NCI-H510A treated with DMSO at 0.1 percent for 48 hours (cell line): ENCODE results near the gene TTLL5.
"Not testable (repeated sequence)": the region's sequence is repeated elsewhere in the genome, so short reads cannot be mapped to it uniquely, and the experiment has no call there.

Experiments used
- DNase-seq: peaks from one replicate; lab custom pipeline; 2025; lab: John Stamatoyannopoulos, UW

The TTLL5 gene

DNA sequence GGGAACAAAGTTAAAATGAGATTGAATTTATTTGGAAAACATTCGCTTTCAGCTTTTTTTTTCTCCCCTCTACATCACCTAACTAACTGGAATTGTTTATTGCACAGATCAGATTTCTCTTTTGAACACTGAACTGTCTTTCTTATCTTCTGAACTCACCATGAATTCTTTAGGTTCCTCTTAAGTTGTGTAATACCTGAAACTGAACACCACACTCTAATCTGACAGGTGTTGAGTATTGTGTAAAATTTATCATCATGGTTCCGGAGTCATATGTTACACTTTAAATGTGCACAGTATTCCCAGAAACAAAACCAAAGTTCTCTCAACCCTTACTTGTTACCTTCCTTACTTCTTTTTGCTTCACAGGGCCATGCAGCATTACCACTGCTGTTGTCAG is 254.0 kb downstream of the TTLL5 start:
- DNase-seq: peak; percentile 13

DNA sequence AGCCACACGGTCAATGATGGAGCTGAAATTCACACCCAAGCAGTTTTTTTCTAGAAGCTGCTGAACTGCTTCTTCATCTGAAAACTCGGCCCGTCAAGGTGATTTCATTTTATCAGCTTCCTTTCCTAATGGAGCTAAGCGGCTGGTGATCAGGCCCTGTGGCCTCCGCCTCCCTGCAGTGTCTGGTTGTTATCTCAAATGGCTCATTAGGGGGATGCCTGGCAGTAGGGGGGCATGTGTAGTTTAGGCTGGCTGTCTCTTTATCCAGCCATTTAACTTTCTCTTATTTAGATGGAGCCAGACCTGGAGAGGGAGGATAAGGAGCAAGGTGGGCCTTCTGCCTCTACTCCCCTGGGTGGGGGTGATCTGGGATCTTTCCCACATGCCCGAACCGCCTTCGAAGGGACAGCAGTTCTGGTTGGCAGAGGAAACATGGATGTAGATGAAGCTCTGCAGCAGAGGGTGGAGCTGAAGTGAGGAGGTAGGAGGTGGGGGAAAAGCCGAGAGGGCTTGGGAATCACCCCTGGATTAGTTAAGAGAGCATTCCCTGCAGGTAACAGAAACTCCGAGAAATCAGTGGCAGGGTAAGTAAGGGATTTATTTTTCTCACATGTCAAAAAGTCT is 256.4 kb downstream of the TTLL5 start:
- DNase-seq: no peak

DNA sequence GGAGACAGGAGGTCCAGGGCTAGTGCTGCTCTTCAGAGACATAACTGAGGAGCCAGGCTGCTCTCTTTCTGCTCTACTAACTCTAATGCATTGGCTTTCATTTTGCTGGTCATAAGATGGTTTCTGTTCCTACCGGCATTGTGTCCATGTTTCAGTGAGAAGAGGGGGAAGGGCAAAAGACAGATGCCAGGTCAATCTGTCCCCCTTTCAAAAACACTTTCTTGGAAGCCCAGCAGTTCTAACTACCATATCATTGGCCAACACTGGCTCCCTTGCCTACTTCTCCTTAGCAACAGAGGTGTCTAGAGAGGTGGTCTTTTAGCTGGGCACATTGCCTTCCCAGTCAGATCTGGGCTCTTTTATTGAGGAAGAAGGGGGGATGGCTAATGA is 256.9 kb downstream of the TTLL5 start:
- DNase-seq: no peak

DNA sequence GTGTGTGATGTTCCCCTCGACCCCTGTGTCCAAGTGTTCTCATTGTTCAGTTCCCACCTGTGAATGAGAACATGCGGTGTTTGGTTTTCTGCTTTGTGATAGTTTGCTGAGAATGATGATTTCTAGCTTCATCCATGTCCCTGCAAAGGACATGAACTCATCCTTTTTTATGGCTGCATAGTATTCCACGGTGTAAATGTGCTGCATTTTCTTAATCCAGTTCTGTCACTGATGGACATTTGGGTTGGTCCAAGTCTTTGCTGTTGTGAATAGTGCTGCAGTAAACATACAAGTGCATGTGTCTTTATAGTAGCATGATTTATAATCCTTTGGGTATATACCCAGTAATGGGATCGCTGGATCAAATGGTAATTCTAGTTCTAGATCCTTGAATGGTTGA is 259.4 kb downstream of the TTLL5 start:
- not testable (repeated sequence) for DNase-seq

DNA sequence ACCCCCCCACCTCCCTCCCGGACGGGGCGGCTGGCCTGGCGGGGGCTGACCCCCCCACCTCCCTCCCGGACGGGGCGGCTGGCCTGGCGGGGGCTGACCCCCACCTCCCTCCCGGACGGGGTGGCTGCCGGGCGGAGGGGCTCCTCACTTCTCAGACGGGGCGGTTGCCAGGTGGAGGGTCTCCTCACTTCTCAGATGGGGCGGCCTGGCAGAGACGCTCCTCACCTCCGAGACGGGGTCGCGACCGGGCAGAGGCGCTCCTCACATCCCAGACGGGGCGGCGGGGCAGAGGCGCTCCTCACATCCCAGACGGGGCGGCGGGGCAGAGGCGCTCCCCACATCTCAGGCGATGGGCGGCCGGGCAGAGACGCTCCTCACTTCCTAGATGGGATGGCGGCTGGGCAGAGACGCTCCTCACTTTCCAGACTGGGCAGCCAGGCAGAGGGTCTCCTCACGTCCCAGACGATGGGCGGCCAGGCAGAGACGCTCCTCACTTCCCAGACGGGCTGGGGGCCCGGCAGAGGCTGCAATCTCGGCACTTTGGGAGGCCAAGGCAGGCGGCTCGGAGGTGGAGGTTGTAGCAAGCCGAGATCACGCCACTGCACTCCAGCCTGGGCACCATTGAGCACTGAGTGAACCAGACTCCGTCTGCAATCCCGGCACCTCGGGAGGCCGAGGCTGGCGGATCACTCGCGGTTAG is 264.2 kb downstream of the TTLL5 start:
- DNase-seq: not testable (repeated sequence)

DNA sequence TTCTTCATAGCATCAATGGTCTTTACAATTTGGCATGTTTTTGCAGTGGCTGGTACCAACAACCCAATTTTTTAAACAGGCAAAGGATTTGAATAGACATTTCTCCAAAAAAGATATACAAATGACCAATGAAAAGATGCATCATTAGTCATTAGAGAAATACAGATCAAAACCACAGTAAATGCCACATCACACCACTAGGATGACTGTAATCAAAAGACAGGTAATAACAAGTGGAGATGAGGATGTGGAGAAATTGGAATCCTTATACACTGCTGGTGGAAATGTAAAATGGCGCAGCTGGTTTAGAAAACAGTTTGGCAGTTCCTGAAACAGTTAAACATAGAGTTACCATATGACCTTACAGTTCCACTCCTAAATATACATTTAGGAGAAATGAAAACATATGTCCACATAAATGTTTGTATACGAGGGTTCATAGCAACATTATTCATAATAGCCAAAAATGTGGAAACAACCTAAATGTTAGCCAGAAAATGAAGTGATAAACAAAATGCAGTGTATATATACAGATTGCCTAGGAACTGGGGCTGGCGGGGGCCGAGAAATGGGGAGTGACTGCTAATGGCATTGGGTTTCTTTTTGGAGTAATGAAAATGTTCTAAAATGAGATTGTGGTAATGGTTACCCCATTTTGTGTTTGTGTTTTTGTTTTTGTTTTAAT is 265.5 kb downstream of the TTLL5 start:
- no peak for DNase-seq

DNA sequence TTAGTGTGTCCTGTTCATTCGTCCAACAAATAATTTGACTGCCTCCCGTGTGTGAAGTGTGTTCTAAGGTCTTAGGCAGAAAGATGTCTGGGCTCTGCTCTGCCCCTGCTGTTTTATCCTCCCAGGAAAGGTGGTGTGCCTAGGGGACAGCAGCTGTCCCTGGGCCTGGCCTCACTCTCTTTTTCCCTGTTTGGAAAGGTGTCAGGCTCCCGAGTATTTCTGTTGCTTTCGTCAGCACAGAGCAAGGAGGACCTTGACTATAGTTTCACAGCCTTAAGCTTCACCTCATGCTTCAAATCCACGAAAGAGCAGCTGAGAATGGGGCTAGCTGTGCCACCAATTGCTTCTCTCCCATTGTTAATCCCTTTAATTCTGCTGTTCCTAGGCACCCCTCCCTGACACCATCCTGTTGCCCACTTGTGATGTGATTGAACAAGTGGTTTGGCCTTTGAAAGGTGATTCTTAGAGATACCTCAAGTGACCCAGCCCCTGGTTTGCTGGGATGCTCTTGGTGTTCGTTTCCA is 266.6 kb downstream of the TTLL5 start:
- DNase-seq: no peak

DNA sequence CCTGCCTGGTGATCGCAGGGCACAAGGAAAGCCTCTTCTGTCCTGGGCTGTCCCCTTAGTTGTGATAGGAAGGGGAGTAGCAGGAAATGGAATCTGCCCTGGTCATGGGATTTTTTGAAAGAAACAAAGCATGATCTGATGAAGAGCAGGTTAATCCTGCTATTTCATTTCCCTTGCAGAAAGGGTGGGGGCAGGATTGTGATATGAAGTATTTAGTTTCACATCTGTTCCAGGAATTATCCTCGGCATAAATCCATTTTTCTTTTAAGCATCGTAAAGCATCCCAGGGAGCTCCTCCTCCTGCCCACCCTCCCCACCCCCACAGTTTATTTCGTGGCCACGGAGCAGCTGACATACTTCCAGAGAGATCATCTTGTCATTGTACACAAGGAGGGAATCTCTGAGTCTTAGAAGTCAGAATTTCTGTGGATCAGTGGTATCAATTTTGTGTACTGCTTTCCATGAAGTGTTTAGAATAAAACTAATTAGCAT is 267.7 kb downstream of the TTLL5 start:
- DNase-seq: no peak

DNA sequence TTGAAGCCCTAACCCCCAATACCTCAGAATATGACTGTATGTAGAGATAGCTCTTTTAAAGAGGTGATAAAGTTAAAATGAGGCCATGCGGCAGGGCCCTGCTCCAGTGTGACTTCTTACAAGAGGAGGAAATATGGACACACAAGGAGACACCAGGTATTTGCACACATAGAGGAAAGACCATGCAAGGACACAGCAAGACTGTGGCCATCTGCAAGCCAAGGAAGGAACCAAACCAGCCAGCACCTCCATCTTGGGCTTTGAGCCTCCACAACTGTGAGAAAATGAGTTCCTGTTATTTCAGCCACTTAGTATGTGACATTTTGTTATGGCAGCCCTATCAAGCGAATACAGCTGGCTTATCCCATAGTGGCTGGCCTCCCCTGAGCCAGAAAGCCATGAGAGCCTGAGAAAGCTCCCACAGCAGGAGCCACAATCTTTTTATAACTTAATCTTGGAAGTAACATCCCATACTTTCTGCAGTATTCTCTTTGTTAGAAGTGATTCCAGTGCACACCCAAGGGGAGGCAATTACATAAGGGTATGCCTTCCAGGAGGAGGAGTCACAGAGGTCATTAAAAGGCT is 272.8 kb downstream of the TTLL5 start:
- DNase-seq: no peak

DNA sequence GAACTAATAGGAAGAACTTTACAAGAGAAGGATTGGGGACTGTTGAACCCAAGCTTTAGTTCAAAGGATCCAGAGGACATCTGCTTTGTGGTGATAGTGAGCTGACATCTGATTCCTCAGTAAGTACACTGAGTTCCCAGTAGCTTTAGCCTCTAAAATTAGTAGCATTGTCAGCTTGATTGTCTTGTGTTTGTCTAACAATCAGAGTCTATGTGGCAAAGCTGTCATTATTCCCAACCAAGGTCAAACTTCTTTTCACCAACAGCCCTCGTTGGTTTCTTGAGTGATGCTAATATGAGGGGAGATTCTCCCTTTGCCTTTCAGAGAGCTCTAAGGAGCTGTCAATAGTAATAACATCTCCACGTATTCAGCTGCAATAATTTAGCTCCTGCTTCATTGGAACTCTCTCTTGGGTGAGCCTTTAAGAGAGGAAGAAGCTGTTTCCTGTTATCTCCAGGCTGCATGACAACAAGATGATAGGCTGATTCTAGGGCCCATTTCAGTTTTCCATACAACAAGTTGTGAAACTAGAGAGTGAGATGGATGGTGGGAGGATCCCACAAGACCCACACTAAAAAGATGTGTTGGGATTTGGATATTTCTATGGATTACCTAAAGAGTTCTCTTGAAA is 274.1 kb downstream of the TTLL5 start:
- DNase-seq: no peak

DNA sequence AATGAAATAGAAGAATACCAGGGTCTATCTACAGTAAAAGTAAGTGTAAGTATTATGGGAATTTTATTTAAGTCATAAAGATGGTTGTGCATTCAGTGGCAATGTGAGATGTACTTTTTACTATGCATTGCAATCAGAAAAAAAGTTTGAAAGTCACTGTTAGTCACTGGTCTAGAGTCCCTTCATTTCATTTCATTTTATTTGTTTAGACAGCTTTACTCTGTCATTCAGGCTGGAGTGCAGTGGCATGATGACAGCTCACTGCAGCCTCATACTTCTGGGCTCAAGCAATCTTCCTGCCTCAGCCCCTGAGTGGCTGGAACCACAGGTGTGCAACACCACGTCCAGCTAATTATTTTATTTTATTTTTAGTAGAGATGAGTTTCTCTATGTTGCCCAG is 278.2 kb downstream of the TTLL5 start:
- DNase-seq: no peak

DNA sequence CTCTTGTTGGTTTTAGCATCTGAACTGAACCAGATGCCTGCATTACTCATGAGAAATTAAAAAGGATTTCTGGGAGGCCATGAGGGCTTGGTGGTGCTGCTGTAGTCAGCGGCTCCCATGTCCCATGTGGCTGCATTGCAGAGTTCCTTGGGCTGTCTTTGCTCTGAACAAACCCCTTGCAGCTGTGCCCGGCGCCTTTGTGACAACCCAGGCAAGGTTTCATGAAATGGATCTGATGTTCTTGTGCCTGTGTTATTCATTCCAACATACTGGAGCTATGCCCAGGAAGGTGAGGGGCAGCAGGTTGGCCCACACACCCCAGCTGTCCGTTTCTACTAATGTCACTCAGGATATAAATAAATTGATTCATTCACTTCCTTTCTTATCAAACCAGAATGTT is 280.0 kb downstream of the TTLL5 start:
- no peak for DNase-seq

DNA sequence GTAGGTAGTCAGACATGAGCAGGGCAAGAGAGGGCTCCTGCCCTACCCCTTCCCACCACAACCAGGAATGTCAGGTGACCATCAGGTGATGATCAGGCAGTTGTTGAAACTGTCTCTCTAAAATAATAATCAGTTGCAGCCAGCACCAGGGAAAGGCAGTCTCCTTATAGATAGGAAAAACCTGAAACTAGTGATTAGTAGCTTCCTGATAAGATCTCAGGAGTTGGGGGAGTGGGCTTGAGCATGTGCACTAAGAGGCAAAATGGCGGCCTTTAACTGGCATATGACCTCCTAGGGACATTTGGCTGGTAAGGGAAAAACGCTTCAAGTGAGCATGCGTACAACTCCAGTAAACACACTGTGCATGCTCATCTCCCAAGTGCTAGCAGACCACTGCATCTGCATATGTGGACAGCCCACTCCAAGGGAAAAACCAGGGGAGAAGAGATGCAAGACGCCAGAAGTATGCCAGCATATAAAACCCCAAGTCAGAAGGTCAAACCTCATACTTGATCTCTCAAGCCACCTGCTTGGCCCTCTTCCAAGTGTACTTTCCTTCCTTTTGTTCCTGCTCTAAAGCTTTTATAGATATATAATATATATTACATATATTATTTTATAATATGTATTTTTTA is 283.7 kb downstream of the TTLL5 start:
- no peak for DNase-seq

DNA sequence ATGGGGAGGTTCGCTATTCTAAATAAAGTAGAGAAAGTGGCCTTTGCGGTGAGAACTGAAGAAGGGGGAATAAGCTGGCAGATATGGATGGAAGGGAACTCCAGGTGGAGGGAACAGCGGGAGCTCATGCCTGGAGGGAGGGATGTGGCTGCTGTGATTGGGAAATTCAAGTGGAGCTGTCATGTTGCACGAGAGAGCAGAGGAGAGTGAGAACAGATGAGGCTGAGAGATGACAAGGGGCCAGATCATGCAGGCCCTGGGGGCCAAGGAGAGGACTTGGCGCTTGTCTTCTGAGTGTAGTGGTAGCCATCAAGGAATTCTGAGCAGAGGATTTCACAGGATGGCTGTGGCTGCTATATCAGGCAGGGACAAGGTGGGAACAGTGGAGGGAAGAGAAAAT is 285.7 kb downstream of the TTLL5 start:
- DNase-seq: no peak

DNA sequence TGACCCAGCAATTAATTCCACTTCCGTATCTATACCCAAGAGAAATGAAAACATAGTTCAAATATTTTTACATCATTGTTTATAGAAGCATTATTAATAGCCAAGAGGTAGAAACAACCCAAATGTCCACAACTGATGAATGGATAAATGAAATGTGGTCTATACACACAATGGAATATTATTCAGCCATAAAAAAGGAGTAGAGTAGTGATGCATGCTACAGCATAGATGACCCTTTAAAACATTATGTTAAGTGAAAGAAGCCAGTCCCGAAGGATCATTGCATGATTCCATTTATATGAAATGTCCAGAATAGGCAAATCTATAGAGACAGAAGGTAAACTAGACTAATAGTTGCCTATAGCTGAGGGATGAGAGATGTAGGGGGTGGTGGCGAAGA is 291.4 kb downstream of the TTLL5 start:
- no peak for DNase-seq

DNA sequence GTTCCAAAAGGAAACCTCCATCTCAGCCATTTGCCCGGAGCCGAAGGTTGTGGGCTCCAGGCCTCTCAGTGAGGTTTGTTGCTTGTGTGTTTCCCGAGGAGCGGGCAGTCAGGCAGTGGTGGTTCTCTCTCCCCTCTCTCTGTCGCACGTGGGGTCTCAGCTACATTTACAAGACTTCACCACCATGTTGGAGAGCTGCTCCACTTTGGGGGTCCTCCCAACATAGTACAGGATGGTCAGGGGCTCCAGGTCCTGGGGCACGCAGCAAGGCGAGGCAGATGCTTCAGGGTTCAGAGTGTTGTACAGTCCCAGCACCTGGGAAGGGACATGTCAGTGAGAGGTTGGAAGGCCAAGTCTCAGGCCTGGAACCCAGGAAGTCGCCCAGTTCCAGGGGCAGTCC is 298.0 kb downstream of the TTLL5 start:
- no peak for DNase-seq

DNA sequence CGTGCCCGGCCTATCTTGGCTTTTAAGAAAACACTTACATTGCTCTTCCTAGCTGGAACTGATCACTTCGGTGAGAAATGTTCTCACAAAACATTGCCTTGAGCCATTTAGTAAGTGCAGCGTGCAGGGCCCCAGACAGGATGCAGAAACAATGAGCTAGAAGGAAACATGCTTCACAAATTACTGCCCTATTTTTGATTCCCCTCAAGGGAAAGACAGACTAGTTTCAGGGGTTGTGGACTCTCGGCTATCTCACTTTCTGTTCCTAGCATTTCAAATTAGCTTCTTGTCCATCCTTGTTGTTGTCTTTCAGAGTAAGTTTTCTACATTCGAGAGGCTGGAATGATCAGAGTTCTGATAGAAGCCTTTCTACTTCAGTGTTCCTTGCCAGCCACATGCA is 299.2 kb downstream of the TTLL5 start:
- DNase-seq: no peak

DNA sequence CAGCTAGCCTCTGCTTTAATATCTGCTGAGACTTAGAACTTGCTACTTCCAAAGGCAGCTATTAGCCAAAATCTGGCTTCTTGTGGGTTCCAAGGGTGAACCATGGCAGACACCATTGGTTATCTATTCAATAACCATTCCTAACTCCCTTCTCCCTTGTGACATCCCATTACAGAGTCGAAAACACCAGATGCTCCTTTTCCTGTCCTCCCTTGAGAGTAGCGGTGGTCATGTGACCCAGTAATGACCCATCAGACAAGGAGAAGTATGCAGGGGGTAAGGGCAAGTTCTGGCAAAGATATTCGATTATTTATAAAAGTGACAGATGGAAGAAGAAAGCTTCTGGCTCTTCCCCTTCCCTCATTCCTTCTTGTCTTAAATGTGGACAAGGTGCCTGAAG is 300.6 kb downstream of the TTLL5 start:
- DNase-seq: no peak

DNA sequence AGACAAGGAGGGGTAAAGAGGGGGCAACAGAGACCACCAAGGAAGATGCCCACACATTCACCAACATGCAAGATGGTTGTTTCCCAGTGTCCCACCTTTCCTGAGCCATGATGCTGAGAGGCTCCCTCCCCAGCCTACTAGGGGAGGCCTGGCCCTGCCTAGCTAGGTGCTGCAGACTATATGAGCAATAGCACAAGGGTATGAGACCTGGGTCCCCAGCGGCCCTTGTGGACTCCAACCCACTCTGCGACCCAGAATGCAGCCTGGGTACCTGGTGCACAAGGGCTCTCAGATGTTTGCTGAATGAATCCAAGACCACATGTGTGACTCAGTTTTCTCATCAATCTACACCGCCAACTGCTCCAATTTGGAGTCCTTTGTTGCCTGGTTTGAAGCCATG is 306.8 kb downstream of the TTLL5 start:
- no peak for DNase-seq

DNA sequence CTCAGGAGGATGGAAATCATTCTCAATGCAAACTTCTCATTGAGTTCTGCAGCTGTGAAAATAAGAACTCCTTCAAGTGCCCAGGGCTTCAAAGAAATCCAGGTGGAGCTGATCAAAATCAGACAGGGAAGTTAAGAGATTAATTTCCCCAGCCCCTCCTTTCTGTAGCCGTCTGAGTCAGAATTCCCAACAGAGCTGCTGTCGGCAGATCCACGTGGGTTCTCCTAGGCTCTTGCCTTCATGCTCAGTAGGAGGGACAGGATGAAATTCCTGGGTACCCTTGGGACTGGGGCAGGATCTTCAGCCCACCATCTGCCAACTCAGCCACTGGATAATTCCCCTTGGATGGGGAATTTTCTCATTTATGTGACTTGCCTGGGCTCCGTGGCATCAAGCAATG is 307.4 kb downstream of the TTLL5 start:
- no peak for DNase-seq

DNA sequence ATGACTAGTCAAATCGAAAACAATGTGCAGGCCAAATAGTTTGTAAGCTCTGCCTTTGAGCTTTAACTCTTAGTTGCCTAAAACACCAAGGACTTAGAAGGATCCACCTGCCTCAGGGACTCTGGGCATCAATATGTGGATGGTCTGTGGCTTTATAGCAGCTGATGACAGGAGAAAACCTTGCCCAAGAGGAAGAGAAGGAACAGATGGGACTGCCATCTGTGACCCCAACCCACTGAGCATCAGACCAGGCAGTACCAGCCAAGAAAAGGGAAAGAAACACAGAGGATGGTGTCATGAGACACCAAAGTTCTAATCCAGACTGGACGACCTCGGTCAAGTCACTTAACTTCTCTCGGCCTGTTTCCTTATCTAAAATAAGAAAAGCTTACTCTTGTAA is 308.1 kb downstream of the TTLL5 start:
- no peak for DNase-seq

DNA sequence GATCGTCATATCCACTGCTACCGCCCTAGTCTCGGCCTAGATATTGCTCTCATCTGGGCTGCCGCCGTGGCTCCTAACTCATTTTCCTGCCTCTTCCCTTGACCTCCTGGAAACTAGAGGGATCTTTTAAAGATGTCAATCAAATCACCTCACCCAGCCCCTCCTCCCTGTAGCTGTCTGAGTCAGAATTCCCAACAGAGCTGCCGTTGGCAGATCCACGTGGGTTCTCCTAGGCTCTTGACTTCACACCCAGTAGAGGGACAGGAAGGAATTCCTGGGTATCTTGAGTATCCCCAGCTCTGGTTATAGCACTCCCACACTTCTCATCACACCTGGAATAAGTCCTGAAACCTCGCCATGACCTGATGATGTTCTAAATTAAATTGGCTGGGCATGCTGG is 308.8 kb downstream of the TTLL5 start:
- DNase-seq: no peak
